AG10803 (cell line): ENCODE measurements around the gene CDS2.

Source experiments
- DNase-seq: peaks from one replicate; pipeline ENCODE4 v3.0.0; 2010; ENCODE audit warnings: low read depth
- H3K4me3 ChIP-seq: 2 replicates; pipeline ENCODE4 v1.5.1; 2011; ENCODE audit warnings: mild to moderate bottlenecking, low read length, control low read depth
- TF ChIP-seq, protein P1 (sequence below): conservative IDR thresholded peaks from 2 replicates; pipeline ENCODE4 v1.5.1; 2011; ENCODE audit warnings: mild to moderate bottlenecking, low read length, control low read depth, inconsistent platforms

Gene CDS2

DNA sequence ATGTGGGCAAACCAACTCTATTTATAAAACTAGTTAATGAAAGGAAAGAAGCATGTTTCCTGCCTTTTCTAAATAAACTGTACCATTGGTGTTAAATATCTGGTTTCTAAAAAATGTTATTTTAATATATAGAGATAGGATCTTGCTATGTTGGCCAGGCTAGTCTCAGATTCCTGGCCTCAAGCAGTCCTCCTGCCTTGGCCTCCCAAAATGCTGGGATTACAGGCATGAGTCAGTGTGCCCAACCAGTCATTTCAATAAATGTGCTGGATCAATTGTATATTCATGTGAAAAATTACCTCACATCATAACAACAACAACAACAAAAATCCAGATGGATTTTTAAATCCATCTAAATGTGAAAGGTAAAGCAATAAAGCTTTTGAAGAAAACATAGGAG is 80.3 kb downstream of the CDS2 start:
- TF ChIP-seq, protein P1, sequence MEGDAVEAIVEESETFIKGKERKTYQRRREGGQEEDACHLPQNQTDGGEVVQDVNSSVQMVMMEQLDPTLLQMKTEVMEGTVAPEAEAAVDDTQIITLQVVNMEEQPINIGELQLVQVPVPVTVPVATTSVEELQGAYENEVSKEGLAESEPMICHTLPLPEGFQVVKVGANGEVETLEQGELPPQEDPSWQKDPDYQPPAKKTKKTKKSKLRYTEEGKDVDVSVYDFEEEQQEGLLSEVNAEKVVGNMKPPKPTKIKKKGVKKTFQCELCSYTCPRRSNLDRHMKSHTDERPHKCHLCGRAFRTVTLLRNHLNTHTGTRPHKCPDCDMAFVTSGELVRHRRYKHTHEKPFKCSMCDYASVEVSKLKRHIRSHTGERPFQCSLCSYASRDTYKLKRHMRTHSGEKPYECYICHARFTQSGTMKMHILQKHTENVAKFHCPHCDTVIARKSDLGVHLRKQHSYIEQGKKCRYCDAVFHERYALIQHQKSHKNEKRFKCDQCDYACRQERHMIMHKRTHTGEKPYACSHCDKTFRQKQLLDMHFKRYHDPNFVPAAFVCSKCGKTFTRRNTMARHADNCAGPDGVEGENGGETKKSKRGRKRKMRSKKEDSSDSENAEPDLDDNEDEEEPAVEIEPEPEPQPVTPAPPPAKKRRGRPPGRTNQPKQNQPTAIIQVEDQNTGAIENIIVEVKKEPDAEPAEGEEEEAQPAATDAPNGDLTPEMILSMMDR: no peak
- H3K4me3 ChIP-seq: no peak overlapping the region
- no peak for DNase-seq

DNA sequence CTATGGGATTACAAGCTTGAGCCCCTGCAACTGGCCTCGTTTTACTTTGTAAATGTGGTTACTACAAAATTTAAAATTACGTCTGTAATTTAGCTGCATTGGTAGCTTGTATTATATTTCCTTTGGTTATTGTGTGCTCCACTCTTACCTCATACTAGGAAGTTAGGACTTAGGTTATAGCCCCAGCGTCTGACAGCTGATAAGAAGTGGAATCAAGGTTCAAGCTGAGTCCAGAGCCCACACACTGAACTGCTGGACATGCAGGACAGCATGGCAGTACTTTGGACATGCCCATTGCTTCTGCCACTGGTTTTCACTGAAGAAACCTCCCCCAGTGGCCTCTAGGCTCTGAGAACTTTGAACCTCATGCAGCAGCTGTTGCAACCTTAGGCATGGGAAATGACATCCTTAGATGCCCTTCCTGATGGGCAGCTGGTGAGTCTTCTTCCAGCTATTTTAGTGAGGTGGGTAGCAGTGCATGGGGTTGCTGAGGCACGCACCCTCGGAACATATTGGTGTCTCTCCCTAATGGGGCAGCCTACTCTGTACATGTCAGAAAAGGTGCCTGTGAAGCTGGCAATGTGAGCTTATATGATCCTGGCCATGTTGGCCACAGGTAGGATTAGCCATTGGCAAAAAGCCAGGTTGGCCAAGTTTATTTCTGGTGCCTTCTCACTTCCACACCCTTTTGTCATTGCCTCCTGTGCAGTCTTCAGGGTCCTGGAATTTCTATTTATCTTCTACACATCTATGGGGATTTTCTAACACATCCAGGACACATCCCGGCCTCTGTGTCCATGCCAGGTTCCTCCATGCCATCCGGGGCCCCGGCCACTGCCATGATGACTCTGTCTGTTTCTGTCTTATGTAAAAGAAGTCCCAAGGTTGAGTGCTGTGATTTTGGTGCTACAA is 85.3 kb downstream of the CDS2 start:
- TF ChIP-seq, protein P1: no peak
- no peak for DNase-seq
- no peak overlapping the region for H3K4me3 ChIP-seq

DNA sequence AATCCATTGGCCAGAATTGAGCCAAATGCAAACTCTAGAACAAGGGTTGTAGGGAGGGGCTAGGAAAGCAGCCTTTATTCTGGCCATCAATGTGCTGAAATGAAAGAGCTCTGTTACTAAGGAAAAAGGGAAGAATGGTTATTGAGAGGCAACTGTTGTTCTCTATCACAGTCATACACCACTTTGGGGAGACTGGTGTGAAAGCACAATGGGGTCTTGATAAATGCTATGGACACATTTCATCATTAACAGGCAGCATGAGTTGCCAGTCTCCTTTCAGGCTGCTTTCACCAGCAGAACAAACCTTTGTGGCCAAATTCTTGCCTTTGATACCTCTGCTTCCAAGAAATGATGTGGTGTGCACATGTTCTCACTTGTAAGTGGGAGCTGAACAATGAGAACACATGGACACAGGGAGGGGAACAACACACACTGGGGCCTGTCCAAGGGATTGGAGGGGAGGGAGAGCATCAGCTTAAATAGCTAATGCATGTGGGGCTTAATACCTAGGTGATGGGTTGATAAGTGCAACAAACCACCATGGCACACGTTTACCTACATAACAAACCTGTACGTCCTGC is 86.2 kb downstream of the CDS2 start:
- DNase-seq: no peak
- TF ChIP-seq, protein P1: no peak
- no peak overlapping the region for H3K4me3 ChIP-seq

- TF ChIP-seq, protein P1: no peak
- no peak for DNase-seq
- H3K4me3 ChIP-seq: no peak overlapping the region
Measured at GRCh38 chr20:5214826-5215225, 88.0 kb downstream of the CDS2 start.

- DNase-seq: peak; percentile 88
- H3K4me3 ChIP-seq: no peak overlapping the region
- TF ChIP-seq, protein P1: no peak
Measured at GRCh38 chr20:5215672-5216304, 89.0 kb downstream of the CDS2 start.

DNA sequence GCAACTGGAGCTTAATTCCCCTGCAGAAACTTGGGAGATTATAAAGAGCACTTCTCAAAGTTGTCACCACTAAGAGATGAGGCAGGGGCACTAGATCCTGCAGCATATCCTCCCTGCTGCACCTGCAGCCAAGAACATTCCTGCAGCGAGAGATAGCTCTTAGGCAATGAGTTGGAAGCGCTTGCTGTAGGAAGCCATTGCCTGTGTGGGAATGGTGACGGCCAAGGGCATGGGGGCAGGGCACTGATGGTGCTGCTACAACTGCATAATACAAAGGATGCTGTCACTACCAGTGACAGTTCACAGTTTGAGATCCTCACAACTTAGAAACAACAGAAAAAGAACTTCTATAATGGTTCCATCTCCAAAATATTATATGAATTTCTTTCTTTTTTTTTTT is 89.9 kb downstream of the CDS2 start:
- H3K4me3 ChIP-seq: no peak overlapping the region
- TF ChIP-seq, protein P1: no peak
- DNase-seq: no peak
